Fibroblast of villous mesenchyme (primary cell): ENCODE results near the gene CNMD. TPM values are rescaled to one million over a fixed set of nuclear protein-coding genes. Genes with fewer than 3 reads are reported as not detected.
"Not testable (repeated sequence)": the region's sequence is repeated elsewhere in the genome, so short reads cannot be mapped to it uniquely, and the experiment has no call there.

Source experiments
- DNase-seq: peaks from one replicate; pipeline ENCODE4 v3.0.0-alpha.2; 2010; ENCODE audit warnings: low read depth
- H3K4me3 ChIP-seq: 2 replicates; pipeline ENCODE4 v1.5.1; 2011; ENCODE audit warnings: low read depth, mild to moderate bottlenecking, low read length
- total RNA-seq: library from RNA; depleted of rRNA; stranded (reverse); fragments of >200 nt; gene quantifications from 2 replicates; pipeline ENCODE4 v1.2.3, GENCODE V29; 2012
- TF ChIP-seq, protein P1 (sequence below): IDR thresholded peaks from 2 replicates; pipeline ENCODE4 v1.5.1; 2012; ENCODE audit warnings: low read depth, mild to moderate bottlenecking, low read length; ENCODE audit not compliant: insufficient read depth

Gene CNMD
- total RNA-seq, 1 donor, result not detected

DNA sequence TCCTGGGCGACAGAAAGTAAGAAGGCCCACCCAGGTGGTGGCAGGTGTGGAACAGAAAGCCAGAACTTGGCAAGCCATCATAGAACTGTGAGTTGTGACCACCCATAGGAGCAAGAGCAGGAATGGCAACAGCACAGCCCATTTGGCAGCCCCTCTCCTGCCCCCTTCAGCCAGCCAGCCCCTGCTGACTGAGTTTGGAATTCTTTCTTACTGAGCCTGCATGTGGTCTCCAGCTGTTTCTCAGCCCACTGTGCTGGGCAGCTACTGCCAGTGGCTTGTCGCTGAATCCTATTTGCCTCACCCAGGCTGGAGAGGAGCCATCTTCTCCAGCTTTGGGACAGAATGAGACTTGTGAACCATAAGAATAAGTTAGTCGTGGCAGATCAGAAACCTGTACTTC lies 28.3 kb downstream of the CNMD start:
- TF ChIP-seq, protein P1, sequence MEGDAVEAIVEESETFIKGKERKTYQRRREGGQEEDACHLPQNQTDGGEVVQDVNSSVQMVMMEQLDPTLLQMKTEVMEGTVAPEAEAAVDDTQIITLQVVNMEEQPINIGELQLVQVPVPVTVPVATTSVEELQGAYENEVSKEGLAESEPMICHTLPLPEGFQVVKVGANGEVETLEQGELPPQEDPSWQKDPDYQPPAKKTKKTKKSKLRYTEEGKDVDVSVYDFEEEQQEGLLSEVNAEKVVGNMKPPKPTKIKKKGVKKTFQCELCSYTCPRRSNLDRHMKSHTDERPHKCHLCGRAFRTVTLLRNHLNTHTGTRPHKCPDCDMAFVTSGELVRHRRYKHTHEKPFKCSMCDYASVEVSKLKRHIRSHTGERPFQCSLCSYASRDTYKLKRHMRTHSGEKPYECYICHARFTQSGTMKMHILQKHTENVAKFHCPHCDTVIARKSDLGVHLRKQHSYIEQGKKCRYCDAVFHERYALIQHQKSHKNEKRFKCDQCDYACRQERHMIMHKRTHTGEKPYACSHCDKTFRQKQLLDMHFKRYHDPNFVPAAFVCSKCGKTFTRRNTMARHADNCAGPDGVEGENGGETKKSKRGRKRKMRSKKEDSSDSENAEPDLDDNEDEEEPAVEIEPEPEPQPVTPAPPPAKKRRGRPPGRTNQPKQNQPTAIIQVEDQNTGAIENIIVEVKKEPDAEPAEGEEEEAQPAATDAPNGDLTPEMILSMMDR, result no peak
- no peak overlapping the region for H3K4me3 ChIP-seq
- no peak for DNase-seq

DNA sequence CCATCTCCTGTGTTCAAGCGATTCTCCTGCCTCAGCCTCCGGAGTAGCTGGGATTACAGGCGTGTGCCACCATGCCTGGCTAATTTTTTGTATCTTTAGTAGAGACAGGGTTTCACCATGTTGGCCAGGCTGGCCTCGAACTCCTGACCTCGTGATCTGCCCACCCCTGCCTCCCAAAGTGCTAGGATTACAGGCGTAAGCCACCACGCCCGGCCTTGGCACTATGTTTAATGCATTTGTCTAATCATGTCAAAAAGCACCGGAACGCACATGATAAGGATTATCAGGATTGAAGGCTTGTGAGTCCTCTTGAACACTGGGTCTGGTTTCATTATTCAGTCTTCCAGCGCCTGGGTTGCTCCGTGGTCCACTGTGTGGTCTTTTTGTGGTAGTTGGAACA lies 31.4 kb downstream of the CNMD start:
- H3K4me3 ChIP-seq, DNase-seq: not testable (repeated sequence)

DNA sequence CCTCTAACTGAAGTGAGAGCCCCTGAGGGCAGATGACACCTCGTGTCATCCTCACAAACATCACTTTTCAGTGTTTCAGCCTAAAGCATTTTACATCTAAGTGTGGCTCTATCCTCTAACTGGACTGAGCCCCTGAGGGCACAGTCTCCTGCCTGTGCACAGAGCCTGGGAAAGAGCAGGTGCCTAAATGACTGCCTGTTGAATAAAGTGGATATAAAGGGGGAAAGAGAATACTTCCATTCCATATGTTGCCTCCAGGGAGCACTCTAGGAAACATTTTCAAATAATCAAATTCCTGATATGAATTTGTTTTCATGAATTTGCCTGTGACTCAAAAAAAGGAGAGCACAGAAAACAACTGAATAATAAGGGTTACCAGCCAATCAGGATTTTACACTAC lies 32.2 kb downstream of the CNMD start:
- no peak overlapping the region for H3K4me3 ChIP-seq
- no peak for DNase-seq
- TF ChIP-seq, protein P1, result no peak

DNA sequence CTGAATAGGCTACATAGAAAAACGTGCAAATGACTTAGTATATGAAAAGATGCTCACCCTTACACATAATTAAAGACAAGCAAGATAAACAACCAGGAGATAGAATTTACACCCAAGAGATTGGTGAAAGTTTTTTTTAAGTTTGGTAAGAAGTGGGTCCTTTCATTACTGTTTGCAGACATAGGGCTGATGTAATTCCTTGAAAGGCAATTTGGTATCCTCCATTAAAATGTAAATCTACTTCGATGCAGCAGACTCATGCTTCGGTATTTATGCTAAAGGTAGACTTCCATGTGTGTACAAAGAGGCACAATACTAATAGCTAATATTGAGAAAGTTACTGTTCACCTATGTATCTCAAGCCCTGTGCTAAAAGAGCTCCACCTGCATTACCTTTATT lies 33.5 kb downstream of the CNMD start:
- DNase-seq, result no peak
- TF ChIP-seq, protein P1, result no peak
- H3K4me3 ChIP-seq, result no peak overlapping the region

DNA sequence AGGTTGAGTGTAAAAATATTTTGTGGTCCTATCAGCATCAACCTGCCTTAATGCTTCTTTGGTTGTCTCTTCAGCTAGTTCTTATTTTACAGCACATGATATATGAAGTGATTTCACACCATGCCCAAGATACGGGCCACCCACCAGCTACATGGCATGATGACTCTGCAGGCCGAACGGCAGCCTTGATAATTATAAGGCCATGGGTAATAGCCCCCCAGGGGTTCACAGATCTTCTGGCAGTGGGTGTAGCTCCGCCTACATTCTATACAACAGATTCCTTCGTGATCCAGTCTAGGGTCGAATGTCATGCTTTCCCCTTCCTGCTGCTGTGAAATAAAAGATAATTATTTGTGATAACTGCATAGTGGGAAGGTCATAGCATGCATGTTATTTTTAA lies 36.1 kb downstream of the CNMD start:
- DNase-seq, result no peak
- TF ChIP-seq, protein P1, result no peak
- no peak overlapping the region for H3K4me3 ChIP-seq

DNA sequence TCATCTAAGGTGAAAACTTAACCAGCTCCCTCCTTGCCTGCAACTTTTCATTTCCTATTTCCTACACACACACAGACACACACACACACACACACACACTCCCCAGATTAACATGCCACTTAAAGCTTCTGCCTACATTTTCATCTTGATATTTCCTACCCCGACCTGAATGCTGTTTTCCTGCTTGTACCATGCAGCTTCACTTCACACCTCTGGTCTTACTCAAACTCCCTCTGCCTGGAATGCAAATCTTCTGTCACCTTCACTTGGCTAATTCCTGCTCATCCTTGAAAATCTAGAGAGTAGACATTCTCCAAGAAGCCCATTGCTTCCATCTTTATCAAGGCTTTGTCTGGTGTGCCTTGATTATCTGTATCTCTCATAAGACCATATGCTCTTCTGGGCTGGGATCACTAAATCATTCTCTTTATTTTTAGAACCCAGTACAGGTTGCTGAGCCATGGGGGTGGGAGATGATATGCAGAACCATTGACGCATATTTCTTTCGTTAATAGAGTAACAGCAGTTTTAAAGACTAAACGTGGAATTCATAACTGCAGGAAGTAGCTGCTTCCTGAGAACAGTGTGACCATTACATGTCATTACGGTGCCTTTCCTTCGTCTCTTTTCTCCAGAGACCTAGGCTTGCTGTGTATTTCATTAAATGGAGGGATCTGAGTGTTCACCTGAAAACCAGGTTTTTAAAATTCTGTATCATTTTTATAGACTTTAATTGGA lies 37.7 kb downstream of the CNMD start:
- TF ChIP-seq, protein P1, result no peak
- no peak overlapping the region for H3K4me3 ChIP-seq
- DNase-seq, result no peak

DNA sequence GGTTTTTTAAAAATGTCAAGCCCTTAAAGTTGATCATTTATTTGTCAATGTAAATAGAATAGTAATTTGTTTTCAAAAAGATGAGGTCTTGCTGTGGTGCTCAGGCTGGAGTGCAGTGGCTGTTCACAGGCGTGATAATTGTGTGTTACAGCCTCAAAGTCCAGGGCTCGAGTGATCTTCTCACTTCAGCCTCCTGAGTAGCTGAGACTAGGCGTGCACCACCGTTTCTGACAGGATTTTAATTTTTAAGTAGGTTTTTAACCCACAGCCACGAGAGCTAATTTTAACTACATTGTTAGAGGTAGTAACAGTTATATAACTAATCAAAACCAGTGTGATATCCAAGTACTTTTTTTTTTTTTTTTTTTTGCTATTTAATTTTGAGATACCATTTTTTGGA lies 43.1 kb downstream of the CNMD start:
- TF ChIP-seq, protein P1, result no peak

More for the DNA sequence above, 43.1 kb downstream of the CNMD start:
- DNase-seq, result no peak
- no peak overlapping the region for H3K4me3 ChIP-seq
